ENCODE results near the gene TAB2. TPM values are rescaled to one million over a fixed set of nuclear protein-coding genes. Genes with fewer than 3 reads are reported as not detected.

TAB2 gene
- total and polyA plus RNA-seq, 2 of the 8 experiments (the other 6 are each of a cell fraction or from before 2014, with no cell fraction given): 40.4 to 63.0 TPM

DNA sequence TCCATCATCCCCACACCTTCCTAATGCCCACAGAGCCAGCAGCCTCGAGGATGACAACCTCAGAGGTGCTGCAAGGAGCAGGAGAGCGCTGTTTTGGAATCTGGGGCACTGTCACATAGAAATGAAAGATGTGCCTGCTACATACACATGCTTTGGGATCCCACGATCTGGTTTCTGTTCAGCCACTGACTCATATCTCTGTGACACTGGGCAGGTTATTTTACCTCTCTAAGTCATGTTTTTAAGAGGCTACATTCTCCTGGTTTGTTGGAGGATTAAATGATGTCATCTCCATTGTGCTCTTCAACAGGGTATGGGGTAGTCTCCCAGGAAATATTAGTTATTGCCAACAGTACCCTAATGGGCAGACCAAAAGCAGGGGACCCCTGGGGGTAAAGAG lies 32.6 kb upstream of the TAB2 start (continued):
- no peak for TF ChIP-seq RFX5 (IDR thresholded peaks at IDR 0.05; ENCODE audit: borderline replicate concordance, low read depth, low read length)
